C1 segment of cervical spinal cord (tissue), 14 donors: Measurements from ENCODE around the gene PRMT2.

ENCODE experiments used
- DNase-seq, 14 donors: peaks; one replicate each; lab custom pipeline; 2025; lab: John Stamatoyannopoulos, UW

The PRMT2 gene

GRCh38 chr21:46635324-46636180 lies at the start of gene PRMT2:
Gene PRMT2 (plus strand): TSS chr21:46635674. CDS start chr21:46636952, 1,278 bp downstream.
- peak; percentile 77 to 99 (median 94) for DNase-seq

GRCh38 chr21:46594276-46594675 lies 41.2 kb upstream of the PRMT2 start:
- DNase-seq = no peak

GRCh38 chr21:46596201-46596600 lies 39.3 kb upstream of the PRMT2 start:
- peak in 1 of 14 donors; percentile 41 for DNase-seq

GRCh38 chr21:46597031-46597430 lies 38.4 kb upstream of the PRMT2 start:
- peak in 1 of 14 donors; percentile 41 for DNase-seq

GRCh38 chr21:46597896-46598343 lies 37.6 kb upstream of the PRMT2 start:
- DNase-seq = peak in 3 of 14 donors; percentile 43 to 59 (median 50)

GRCh38 chr21:46598581-46599572 lies 36.6 kb upstream of the PRMT2 start:
- DNase-seq = peak in 1 of 14 donors; percentile 44

GRCh38 chr21:46600305-46600704 lies 35.2 kb upstream of the PRMT2 start:
- no peak for DNase-seq

- DNase-seq = no peak
These were observed 34.5 kb upstream of the PRMT2 start for GRCh38 chr21:46600978-46601377.

GRCh38 chr21:46603228-46603627 lies 32.2 kb upstream of the PRMT2 start:
- DNase-seq = peak in 3 of 14 donors; percentile 21 to 51 (median 39)

- no peak for DNase-seq
These were observed 31.0 kb upstream of the PRMT2 start for GRCh38 chr21:46604329-46604974.

GRCh38 chr21:46604975-46605766 lies 30.3 kb upstream of the PRMT2 start, which contains the start of gene S100B:
Gene S100B (minus strand): TSS chr21:46605082. CDS start chr21:46602415, 2,667 bp downstream.
- peak in 13 of 14 donors; percentile 54 to 93 (median 82) for DNase-seq

- DNase-seq = peak in 6 of 14 donors; percentile 51 to 74 (median 64)
These were observed 29.6 kb upstream of the PRMT2 start for GRCh38 chr21:46605767-46606426.

GRCh38 chr21:46606427-46606813 lies 29.1 kb upstream of the PRMT2 start:
- DNase-seq = no peak

GRCh38 chr21:46607636-46608035 lies 27.8 kb upstream of the PRMT2 start:
- DNase-seq = no peak

- DNase-seq = no peak
These were observed 26.8 kb upstream of the PRMT2 start for GRCh38 chr21:46608672-46609111.

GRCh38 chr21:46610018-46610701 lies 25.3 kb upstream of the PRMT2 start:
- DNase-seq = no peak

GRCh38 chr21:46613391-46613790 lies 22.1 kb upstream of the PRMT2 start:
- no peak for DNase-seq

GRCh38 chr21:46616050-46616449 lies 19.4 kb upstream of the PRMT2 start:
- DNase-seq = no peak

- no peak for DNase-seq
These were observed 18.8 kb upstream of the PRMT2 start for GRCh38 chr21:46616656-46617055.
